Daoy (cell line): ENCODE measurements around the gene UBAP1L. TPM values are rescaled to one million over a fixed set of nuclear protein-coding genes. Genes with fewer than 3 reads are reported as not detected.
"Not testable (repeated sequence)": the region's sequence is repeated elsewhere in the genome, so short reads cannot be mapped to it uniquely, and the experiment has no call there.

Experiments
- DNase-seq: peaks from one replicate; pipeline ENCODE4 v3.0.0-alpha.2; 2015; ENCODE audit warnings: low read depth
- total RNA-seq: library from RNA; depleted of rRNA; stranded (reverse); fragments of >200 nt; shearing (Covaris generic); gene quantifications from 2 replicates; pipeline ENCODE4 v1.2.3, GENCODE V29; 2014

Gene UBAP1L
- total RNA-seq, 1 experiment from 2014 or later: 0.06 TPM

DNA sequence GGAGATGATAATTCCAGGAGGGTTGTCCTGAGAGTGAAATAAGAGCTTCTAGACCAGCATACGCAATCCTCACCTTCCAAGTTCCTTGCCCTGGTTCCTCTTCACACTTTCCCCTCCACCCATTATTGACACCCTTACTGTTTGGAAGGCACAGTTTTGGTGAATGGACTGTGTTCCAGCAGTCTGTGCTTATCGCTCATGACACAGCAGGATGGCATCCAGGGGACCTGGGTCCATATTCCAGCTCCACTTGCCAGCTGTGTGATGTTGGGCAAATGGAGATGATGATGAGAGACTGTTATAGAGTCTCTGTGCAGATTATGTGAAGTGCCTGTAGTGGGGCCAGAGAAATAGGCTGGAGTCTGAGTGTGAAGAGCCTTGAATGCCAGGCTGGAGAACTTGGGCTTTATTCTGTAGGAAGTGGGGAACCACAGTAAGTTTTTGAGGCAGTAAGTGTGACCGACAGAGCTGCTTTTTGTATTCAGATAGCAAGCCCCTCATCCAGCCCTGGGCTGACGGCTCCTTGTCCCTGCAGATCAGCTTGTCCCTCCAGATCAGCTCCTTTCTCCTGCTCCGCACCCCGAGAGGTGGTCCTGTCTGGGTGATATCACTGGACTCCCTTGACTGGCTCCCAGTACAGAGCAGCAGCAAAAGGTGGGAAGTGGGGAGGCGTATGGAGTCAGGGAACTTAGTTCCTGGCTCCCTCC lies 30.3 kb downstream of the UBAP1L start:
- no peak for DNase-seq

DNA sequence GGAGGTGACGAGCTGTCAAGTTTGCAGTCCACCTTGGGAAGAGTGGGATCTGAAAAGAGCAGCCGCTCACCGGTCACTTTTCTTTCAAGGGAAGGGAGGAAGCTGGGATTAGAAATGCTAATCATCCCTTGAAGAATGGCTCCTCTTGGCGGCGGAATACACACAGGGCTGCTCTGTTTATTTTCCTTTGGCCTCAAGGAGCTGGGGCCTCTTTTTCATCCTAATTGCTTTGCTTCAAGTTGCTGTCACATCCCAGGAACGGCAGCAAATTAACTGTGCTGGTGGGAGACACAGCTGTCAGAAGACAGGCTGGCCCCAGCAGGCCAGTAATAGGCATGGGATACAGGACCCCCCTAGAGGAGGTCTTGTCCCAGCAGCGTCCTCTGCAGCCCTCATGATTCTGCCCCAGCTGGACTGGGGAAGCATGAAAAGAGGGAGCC lies 31.7 kb downstream of the UBAP1L start:
- DNase-seq: peak; percentile 37

DNA sequence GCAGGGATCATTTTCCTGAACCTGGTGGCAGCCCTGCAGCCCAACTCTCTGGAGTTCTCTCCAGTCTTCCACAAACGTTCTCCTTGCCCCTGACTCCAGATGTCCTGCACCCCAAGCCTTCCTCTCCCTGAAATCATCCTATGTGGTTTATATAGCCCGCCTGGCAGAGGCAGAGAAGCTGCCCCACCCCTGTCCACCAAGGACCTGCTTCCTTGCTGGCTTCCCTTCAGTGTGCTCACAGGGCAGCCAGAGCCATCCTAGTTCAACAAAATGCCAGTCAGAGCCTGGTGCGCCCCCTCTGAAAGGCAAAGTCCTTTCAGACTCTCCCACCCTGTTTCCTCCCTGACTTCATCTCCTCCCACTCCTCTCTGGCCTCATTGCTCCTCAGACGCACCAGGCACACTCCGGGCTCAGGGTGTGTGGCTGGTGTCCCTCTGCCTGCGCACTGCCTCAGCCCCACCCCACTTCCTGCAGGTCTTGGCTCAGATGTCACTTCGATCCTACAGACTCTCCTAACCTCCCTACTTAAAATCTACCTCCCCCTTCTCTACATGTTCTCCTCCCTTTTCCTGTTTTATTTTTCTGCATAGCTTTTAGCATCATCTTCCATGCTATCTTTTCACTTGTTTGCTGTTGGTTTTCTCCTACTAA lies 32.6 kb downstream of the UBAP1L start:
- peak; percentile 44 for DNase-seq

DNA sequence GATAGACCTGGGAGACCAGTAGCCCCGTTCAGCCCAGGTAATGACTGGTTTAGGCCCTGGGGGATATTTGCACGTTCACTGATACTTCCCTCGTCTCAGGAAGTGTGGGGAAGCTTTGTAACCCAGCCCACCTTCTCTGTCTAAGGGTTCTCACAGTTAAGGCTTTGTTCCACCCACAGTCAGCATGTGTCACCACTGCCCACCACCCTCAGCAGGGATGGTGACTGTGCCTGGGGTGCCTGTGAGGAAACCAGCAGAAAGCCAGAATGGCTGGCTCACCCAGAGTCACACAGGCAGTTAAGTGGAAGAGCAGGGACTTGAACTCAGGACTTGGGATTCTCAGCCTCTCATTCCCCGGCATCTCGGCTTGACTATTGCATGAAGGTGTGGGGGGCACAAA lies 33.2 kb downstream of the UBAP1L start:
- peak; percentile 54 for DNase-seq

DNA sequence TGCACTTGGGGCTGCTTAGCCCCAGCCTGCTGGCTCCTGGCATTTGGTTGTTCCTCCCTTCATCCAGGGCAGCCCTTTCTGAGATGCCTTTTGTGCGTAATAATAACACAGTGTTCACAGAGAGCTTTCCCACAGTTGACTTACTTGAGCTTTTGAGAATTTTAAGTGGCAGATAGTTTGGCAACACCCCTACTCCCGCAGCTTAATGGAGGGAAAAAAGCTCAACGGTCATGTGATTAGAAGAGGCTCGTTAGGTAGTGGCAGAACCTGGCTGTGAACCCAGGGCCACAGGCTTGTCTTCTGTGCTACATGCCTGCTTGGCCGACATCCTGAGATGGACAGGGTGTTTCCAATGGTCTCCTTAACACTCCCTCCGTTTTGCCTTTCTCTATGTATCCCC lies 33.7 kb downstream of the UBAP1L start:
- DNase-seq: no peak

DNA sequence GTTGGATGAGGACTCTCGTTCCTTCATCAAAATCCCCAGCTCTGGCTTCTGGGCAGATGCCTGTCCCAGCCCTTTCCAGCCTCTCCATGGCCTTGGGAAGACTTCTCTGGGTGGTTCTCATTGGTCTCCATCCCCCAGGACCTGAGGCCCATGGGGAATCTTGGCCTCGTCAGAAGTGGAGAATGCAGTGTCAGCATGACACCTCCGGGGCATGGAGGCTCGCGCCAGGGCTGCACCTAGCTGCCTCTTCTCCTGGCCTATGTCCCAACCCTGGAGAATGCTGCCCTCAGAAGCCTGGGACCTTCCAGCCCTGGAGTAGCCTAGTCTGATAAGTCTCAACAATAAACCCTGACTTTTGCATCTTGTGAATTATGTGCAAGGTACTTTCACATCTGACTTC lies 35.4 kb downstream of the UBAP1L start:
- no peak for DNase-seq

DNA sequence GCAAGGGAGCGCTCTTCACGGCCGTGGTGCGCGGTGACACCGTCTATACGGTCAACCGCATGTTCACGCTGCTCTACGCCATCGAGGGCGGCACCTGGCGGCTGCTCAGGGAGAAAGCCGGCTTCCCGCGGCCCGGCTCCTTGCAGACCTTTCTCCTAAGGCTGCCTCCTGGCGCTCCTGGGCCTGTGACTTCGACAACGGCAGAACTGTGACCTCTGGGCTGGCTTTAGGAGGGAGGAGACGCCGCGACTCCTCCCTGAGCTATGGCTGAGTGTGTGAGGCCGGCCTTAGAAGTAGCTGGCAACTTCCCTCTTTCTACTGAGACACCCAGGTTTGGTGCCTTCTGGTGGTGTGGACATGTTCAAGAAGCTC lies 37.0 kb downstream of the UBAP1L start:
- peak; percentile 33 for DNase-seq

DNA sequence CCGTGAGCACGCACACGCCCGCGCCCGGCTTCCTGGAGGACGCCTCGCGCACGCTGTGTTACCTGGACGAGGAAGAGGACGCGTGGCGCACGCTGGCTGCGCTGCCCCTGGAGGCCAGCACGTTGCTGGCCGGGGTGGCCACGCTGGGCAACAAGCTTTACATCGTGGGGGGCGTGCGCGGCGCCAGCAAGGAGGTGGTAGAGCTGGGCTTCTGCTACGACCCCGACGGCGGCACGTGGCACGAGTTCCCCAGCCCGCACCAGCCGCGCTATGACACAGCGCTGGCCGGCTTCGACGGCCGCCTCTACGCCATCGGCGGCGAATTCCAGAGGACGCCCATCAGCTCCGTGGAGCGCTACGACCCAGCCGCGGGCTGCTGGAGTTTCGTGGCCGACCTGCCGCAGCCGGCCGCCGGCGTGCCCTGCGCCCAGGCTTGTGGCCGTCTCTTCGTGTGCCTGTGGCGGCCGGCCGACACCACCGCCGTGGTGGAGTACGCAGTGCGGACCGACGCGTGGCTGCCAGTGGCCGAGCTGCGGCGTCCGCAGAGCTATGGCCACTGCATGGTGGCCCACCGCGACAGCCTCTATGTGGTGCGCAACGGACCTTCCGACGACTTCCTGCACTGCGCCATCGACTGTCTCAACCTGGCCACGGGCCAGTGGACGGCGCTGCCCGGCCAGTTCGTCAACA lies 37.6 kb downstream of the UBAP1L start:
- DNase-seq: no peak

DNA sequence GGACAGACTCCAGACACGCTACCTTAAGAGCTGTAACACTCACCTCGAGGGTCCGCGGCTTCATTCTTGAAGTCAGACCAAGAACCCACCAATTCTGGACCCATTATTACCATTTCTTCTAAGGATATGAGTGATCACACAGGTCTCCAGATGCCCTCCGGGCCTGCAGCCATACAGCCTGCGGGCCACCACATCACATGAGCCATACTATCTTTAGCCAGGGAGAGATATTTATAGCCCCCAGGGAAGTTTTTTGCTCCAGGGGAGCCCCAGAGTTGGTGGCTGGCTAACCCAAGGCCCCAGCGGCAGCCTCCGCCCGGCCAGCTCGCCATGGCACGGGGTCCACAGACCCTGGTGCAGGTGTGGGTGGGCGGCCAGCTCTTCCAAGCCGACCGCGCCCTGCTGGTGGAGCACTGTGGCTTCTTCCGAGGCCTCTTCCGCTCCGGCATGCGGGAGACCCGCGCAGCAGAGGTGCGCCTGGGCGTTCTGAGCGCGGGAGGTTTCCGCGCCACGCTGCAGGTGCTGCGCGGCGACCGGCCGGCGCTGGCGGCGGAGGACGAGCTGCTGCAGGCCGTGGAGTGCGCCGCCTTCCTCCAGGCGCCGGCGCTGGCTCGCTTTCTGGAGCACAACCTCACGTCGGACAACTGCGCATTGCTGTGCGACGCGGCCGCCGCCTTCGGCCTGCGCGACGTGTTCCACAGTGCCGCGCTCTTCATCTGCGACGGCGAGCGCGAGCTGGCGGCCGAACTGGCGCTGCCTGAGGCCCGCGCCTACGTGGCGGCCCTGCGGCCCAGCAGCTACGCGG lies 38.3 kb downstream of the UBAP1L start, which contains the start of gene KBTBD13:
Gene KBTBD13 (plus strand): TSS at position 261 of the 805 bp plus-strand sequence. CDS start 70 bp downstream, at position 331.
- DNase-seq: no peak

DNA sequence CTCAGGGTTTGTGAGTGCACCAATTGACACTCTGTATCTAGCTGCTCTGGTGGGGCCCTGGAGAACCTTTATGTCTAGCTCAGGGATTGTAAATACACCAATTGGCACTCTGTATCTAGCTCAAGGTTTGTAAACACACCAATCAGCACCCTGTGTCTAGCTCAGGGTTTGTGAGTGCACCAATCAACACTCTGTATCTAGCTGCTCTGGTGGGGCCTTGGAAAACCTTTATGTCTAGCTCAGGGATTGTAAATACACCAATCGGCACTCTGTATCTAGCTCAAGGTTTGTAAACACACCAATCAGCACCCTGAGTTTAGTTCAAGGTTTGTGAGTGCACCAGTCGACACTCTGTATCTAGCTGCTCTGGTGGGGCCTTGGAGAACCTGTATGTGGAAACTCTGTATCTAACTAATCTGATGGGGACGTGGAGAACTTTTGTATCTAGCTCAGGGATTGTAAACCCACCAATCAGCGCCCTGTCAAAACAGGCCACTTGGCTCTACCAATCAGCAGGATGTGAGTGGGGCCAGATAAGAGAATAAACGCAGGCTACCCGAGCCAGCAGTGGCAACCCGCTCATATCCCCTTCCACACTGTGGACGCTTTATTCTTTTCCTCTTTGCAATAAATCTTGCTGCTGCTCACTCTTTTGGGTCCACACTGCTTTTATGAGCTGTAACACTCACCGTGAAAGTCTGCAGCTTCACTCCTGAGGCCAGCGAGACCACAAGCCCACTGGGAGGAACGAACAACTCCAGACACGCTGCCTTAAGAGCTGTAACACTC lies 39.2 kb downstream of the UBAP1L start:
- not testable (repeated sequence) for DNase-seq

DNA sequence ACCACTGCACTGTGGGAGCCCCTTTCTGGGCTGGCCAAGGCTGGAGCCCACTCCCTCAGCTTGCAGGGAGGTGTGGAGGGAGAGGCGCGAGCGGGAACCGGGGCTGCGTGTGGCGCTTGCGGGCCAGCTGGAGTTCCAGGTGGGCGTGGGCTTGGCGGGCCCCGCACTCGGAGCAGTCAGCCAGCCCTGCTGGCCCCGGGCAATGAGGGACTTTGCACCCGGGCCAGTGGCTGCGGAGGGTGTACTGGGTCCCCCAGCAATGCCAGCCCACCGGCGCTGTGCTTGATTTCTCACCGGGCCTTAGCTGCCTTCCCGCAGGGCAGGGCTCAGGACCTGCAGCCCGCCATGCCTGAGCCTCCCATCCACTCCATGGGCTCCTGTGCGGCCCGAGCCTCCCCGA lies 40.1 kb downstream of the UBAP1L start:
- not testable (repeated sequence) for DNase-seq

DNA sequence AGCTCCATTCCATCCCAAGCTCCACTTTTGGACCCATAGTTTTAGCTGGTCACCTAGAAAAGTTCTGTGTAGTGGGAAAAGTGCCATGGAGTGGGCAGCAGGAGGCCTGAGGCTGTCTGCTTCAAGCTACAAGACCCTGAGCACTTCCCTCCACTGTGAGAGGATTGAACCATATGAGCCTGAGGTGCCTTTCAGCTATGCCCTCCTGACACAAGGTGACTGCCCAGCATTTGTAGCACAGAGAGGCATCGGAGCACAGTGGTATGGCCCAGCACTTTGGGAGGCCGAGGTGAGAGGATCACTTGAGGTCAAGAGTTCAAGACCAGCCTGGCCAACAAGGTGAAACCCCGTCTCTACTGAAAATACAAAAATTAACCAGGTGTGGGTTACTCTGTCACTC lies 42.4 kb downstream of the UBAP1L start:
- no peak for DNase-seq

DNA sequence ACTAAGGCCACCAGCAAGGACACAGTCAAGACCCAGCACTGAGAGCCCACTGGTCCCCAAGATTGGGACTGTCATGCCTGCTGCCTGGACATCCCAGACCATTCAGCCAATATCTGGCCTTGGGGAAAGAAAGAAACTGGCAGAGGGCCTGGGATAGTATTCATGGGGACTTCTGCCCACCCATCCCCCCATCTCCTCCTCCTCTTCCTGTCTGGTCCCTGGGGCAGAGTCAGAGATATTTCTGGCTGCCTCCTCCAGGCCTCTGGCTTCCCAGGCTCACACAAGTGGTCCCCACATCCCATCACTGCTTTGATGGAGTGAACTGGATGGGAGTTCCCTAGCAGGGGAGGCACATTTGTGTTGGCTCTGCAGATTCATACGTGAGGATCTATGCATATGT lies 43.0 kb downstream of the UBAP1L start:
- DNase-seq: no peak

DNA sequence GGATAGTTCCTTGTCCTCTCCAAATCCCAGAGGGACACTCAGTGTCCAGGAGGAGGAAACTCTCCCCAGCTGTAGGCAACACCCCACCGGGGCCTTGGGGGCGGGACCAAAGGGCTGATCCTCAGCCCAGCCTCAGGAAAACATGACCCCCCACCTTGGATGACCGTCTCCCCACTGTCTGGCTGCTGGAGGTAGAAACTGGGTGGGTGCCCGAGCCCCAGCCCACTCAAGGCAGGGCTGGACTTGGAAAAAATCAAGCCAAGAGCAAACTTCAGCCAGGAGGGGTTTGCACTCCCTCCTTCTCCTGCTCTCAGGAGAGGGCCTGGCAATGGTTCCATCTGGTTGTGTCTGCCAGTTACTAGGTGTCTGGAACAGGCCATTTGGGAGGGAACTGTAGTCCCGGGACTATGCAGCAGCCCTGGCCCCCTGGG lies 43.6 kb downstream of the UBAP1L start:
- DNase-seq: no peak

DNA sequence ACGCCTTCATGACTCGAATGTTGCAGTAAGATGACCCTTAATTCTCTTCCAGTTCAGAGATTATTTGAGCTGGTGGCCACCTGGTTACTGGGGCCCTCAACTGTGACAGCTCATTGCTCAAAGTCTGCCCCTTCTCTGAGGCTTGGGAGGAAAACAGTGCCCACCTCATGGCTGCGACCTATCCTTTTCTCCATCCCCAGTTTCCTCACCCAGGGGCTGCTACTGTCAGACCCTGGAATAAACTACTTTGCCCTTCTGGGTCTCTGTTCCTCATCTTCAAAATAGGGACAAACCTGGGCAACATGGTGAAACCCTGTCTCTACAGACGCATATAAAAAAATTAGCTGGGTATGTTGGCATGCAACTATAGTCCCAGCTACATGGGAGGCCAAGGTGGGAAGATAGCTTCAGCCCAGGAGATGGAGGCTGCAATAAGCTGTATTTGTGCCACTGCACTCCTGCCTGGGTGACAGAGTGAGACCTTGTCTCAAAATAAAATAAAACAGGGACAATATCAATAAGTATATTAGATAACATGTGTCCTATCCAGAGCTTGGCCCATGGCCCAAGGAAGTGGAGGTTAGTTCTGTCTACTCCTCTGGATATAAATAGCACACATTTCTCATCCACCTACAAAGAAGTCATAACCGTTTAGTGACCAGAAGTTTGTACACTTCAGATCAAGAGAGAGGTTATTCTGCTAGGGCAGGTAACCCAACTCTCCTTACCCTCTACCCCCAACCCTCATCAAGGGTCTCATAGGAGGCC lies 45.0 kb downstream of the UBAP1L start:
- no peak for DNase-seq

DNA sequence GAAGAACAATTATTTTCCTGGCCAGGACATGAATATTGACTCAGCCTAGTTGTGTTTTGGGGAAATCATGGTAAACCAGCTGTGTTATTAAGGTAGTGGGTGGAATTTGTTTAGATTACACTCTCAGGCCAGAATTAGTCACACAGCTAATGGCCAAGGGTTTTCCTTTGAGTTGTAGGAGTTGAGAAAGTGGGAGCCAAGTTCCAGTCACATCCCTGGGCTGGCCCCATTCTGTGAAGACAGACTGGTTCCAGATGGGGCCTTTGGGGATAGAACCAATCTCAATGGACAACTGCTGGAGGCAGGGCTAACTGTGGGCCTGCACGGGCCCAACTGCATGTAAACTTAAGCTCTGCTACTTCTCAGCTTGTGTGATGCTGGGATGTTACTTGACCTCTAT lies 45.8 kb downstream of the UBAP1L start:
- DNase-seq: peak; percentile 57

DNA sequence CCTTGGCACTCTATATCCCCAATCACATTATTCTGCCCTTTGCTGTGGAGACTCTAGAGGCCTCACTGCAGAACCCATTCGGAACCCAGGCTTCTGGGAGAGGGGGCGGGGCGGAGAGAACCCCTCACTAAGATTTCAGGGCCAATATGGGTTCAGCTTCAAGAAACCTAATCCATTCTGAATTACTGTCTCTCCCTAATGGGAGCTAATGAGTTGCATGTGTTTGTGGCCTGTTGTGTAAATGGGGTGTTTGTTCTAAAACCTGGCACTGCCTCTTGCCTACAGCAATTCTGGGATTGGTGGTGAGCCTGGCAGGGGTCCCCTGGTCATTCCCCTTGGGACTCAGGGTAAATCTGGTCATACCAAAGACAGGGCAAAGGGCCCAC lies 46.6 kb downstream of the UBAP1L start:
- DNase-seq: no peak

DNA sequence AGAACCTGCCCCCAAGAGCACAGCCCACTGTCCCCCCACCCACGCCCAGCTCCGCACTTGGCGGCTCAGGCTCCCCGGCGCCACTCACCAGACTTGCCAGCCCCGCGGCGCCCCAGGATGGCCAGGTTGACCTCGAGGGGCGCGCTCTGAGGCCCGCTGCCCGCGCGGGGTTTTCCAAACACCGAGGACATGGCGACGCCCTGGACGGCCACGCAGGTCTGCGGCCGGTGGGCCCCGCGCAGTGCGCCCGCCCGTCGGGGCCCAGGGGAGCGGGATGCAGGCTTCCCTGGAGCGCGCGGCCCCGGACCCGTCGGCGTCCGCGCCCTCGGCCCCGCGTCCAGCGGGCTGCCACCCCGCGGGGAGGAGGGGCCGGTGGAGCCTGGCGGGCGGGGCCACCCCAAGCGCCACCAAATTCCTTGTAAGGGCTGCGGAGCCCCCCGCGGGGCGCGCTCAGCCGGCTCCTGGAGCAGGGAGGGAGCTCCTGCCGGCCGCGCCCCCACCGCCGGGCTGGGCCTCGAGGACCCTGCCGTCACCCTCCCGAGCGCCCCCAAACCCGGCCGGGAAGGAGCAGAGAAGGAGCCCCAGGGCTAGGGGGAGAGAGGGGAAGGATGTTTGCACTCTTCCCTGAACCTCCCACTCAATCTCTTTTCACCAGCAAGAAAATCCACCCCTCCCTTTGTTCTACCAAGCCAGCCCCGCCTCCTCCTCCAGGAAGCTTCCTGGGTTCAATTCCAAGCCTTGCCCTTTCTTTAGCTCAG lies 47.2 kb downstream of the UBAP1L start, which contains the start of gene RASL12:
Gene RASL12 (minus strand): TSS at position 347 of the 758 bp plus-strand sequence. CDS start 156 bp downstream, at position 191.
- DNase-seq: no peak

DNA sequence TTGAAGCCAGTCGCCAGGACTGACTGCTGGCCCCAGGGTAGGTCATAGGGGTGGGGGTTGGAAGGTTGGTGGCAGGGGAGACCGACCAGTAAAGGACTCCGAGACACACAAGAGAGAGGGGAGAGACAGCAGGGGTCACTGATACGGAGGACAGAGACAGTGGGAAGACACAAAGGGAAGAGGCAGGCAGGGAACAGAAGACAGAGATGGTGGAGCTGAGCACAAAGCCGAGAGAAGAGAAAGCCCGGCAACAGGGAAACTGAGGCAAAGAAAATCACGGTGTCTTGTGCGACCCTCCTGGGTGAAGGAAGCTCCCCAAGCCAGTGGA lies 47.7 kb downstream of the UBAP1L start:
- no peak for DNase-seq
